ENCODE measurements around the gene SMIM1. TPM values are rescaled to one million over a fixed set of nuclear protein-coding genes. Genes with fewer than 3 reads are reported as not detected.

Gene SMIM1
- total RNA-seq, 4 donors from 2014 or later: 1.5 to 5.3 TPM; not detected in 2

- no peaks in the 10 kb centered on the region for H3K4me1 ChIP-seq
- no peaks in the 10 kb centered on the region for H3K9me3 ChIP-seq
- WGBS, 2 donors: 80 to 100% methylated on average over 1 of the region's 16 CpGs
- TF ChIP-seq POLR2A (IDR thresholded peaks at IDR 0.05): no peak
- no peak for TF ChIP-seq CTCF (IDR thresholded peaks at IDR 0.05)
- intact Hi-C loops (cut with DNase I): no loop called here
- H3K27me3 ChIP-seq: peaks cover 0 to 35% (median 0%) of the 10 kb centered on the region in 4 donors
- H3K4me3 ChIP-seq: no peak overlapping the region
- no peak for DNase-seq
- H3K27ac ChIP-seq: no peak overlapping the region
- H3K36me3 ChIP-seq: peaks cover 0 to 56% (median 3%) of the 10 kb centered on the region in 3 donors
Observed at GRCh38 chr1:3734602-3735001, 37.9 kb upstream of the SMIM1 start.

- peaks cover 0 to 61% (median 3%) of the 10 kb centered on the region in 3 donors for H3K36me3 ChIP-seq
- H3K4me3 ChIP-seq: no peak overlapping the region
- 59 to 76% methylated on average over 5 to 7 of the region's 12 CpGs for WGBS, 2 donors
- H3K27me3 ChIP-seq: peaks cover 0 to 30% (median 0%) of the 10 kb centered on the region in 4 donors
- intact Hi-C loops (cut with DNase I): no loop called here
- TF ChIP-seq POLR2A (IDR thresholded peaks at IDR 0.05) (no peak), CTCF (IDR thresholded peaks at IDR 0.05) (no peak)
- H3K9me3 ChIP-seq: no peaks in the 10 kb centered on the region
- H3K4me1 ChIP-seq: no peaks in the 10 kb centered on the region
- H3K27ac ChIP-seq: no peak overlapping the region
- DNase-seq: no peak
Observed at GRCh38 chr1:3735027-3735681, 37.4 kb upstream of the SMIM1 start.

GRCh38 chr1:3735688-3736087, 36.9 kb upstream of the SMIM1 start:
- H3K4me1 ChIP-seq: no peaks in the 10 kb centered on the region
- no peak overlapping the region for H3K27ac ChIP-seq
- no peak for TF ChIP-seq POLR2A (IDR thresholded peaks at IDR 0.05)
- no peak for TF ChIP-seq CTCF (IDR thresholded peaks at IDR 0.05)
- H3K36me3 ChIP-seq: peaks cover 0 to 67% (median 3%) of the 10 kb centered on the region in 3 donors
- no peak for DNase-seq
- no peak overlapping the region for H3K4me3 ChIP-seq
- H3K9me3 ChIP-seq: no peaks in the 10 kb centered on the region
- intact Hi-C loops (cut with DNase I): no loop called here
- H3K27me3 ChIP-seq: peaks cover 0 to 26% (median 0%) of the 10 kb centered on the region in 4 donors
- 73 to 81% methylated on average over 9 to 13 of the region's 13 CpGs for WGBS, 2 donors

GRCh38 chr1:3736131-3736561, 36.4 kb upstream of the SMIM1 start:
- intact Hi-C loops (cut with DNase I): no loop called here
- H3K27me3 ChIP-seq: peaks cover 0 to 21% (median 0%) of the 10 kb centered on the region in 4 donors
- H3K9me3 ChIP-seq: no peaks in the 10 kb centered on the region
- no peaks in the 10 kb centered on the region for H3K4me1 ChIP-seq
- WGBS, 2 donors: 64 to 78% methylated on average over 4 to 5 of the region's 13 CpGs
- TF ChIP-seq POLR2A (IDR thresholded peaks at IDR 0.05) (no peak), CTCF (IDR thresholded peaks at IDR 0.05) (no peak)
- peaks cover 0 to 71% (median 3%) of the 10 kb centered on the region in 3 donors for H3K36me3 ChIP-seq
- no peak overlapping the region for H3K27ac ChIP-seq
- no peak overlapping the region for H3K4me3 ChIP-seq
- no peak for DNase-seq

GRCh38 chr1:3736708-3737107, 35.8 kb upstream of the SMIM1 start:
- intact Hi-C loops (cut with DNase I): no loop called here
- no peak overlapping the region for H3K4me3 ChIP-seq
- H3K27me3 ChIP-seq: peaks cover 0 to 15% (median 0%) of the 10 kb centered on the region in 4 donors
- H3K36me3 ChIP-seq: peaks cover 0 to 77% (median 3%) of the 10 kb centered on the region in 3 donors
- H3K9me3 ChIP-seq: no peaks in the 10 kb centered on the region
- DNase-seq: no peak
- no peak for TF ChIP-seq POLR2A (IDR thresholded peaks at IDR 0.05)
- no peak for TF ChIP-seq CTCF (IDR thresholded peaks at IDR 0.05)
- WGBS, 2 donors: 74 to 94% methylated on average over 3 to 5 of the region's 14 CpGs
- no peaks in the 10 kb centered on the region for H3K4me1 ChIP-seq
- H3K27ac ChIP-seq: no peak overlapping the region
